ENCODE measurements around the gene MVK.

The MVK gene

GRCh38 chr12:109635717-109636116 is 62.1 kb downstream of the MVK start:
- Histone ChIP-seq H3K36me3 (ENCODE audit: insufficient read depth, low read length) (no peaks in the 10 kb centered on the region), H3K4me2 (ENCODE audit: low read length) (no peak overlapping the region), H3K9me3 (ENCODE audit: low read length) (no peaks in the 10 kb centered on the region), H3F3A (ENCODE audit: insufficient read depth, low read length) (no peaks in the 10 kb centered on the region), H3K9ac (ENCODE audit: low read length) (no peak overlapping the region), H4K20me1 (ENCODE audit: insufficient read depth, low read length) (no peaks in the 10 kb centered on the region), H3K27me3 (ENCODE audit: insufficient read depth, low read length) (no peaks in the 10 kb centered on the region), H3K4me1 (ENCODE audit: insufficient read depth, low read length, severe bottlenecking) (no peaks in the 10 kb centered on the region), H2AFZ (ENCODE audit: low read length) (no peak overlapping the region), H3K79me2 (ENCODE audit: insufficient read depth, low read length) (no peaks in the 10 kb centered on the region), H3K4me3 (ENCODE audit: low read depth, low read length, poor library complexity, severe bottlenecking) (no peak overlapping the region), H3K9me2 (ENCODE audit: low read depth, low read length) (no peaks in the 10 kb centered on the region), H3K27ac (ENCODE audit: low read depth, low read length, poor library complexity, severe bottlenecking) (no peak overlapping the region)
- no peak for TF ChIP-seq CTCF (IDR thresholded peaks at IDR 0.05; ENCODE audit: low read length)
- TF ChIP-seq EZH2 (IDR thresholded peaks at IDR 0.05; ENCODE audit: borderline replicate concordance, low read length) = no peak

GRCh38 chr12:109637348-109637747 is 63.8 kb downstream of the MVK start:
- Histone ChIP-seq H3K4me1 (ENCODE audit: insufficient read depth, low read length, severe bottlenecking) (no peaks in the 10 kb centered on the region), H3K36me3 (ENCODE audit: insufficient read depth, low read length) (no peaks in the 10 kb centered on the region), H3K79me2 (ENCODE audit: insufficient read depth, low read length) (no peaks in the 10 kb centered on the region), H3K27me3 (ENCODE audit: insufficient read depth, low read length) (no peaks in the 10 kb centered on the region), H3K4me2 (ENCODE audit: low read length) (no peak overlapping the region), H2AFZ (ENCODE audit: low read length) (no peak overlapping the region), H3F3A (ENCODE audit: insufficient read depth, low read length) (no peaks in the 10 kb centered on the region), H3K4me3 (ENCODE audit: low read depth, low read length, poor library complexity, severe bottlenecking) (no peak overlapping the region), H3K27ac (ENCODE audit: low read depth, low read length, poor library complexity, severe bottlenecking) (no peak overlapping the region), H3K9ac (ENCODE audit: low read length) (no peak overlapping the region), H3K9me3 (ENCODE audit: low read length) (no peaks in the 10 kb centered on the region), H3K9me2 (ENCODE audit: low read depth, low read length) (no peaks in the 10 kb centered on the region), H4K20me1 (ENCODE audit: insufficient read depth, low read length) (no peaks in the 10 kb centered on the region)
- no peak for TF ChIP-seq EZH2 (IDR thresholded peaks at IDR 0.05; ENCODE audit: borderline replicate concordance, low read length)
- no peak for TF ChIP-seq CTCF (IDR thresholded peaks at IDR 0.05; ENCODE audit: low read length)

GRCh38 chr12:109637996-109638395 is 64.4 kb downstream of the MVK start:
- no peak overlapping the region for H3K27ac ChIP-seq (ENCODE audit: low read depth, low read length, poor library complexity, severe bottlenecking)
- H3K27me3 ChIP-seq (ENCODE audit: insufficient read depth, low read length) = no peaks in the 10 kb centered on the region
- H3F3A ChIP-seq (ENCODE audit: insufficient read depth, low read length) = no peaks in the 10 kb centered on the region
- TF ChIP-seq EZH2 (IDR thresholded peaks at IDR 0.05; ENCODE audit: borderline replicate concordance, low read length) (no peak), CTCF (IDR thresholded peaks at IDR 0.05; ENCODE audit: low read length) (no peak)
- H3K9ac ChIP-seq (ENCODE audit: low read length) = no peak overlapping the region
- H3K36me3 ChIP-seq (ENCODE audit: insufficient read depth, low read length) = no peaks in the 10 kb centered on the region
- H3K79me2 ChIP-seq (ENCODE audit: insufficient read depth, low read length) = no peaks in the 10 kb centered on the region
- no peaks in the 10 kb centered on the region for H3K4me1 ChIP-seq (ENCODE audit: insufficient read depth, low read length, severe bottlenecking)
- H3K4me2 ChIP-seq (ENCODE audit: low read length) = no peak overlapping the region
- no peak overlapping the region for H2AFZ ChIP-seq (ENCODE audit: low read length)
- no peaks in the 10 kb centered on the region for H4K20me1 ChIP-seq (ENCODE audit: insufficient read depth, low read length)
- no peaks in the 10 kb centered on the region for H3K9me3 ChIP-seq (ENCODE audit: low read length)
- no peaks in the 10 kb centered on the region for H3K9me2 ChIP-seq (ENCODE audit: low read depth, low read length)
- no peak overlapping the region for H3K4me3 ChIP-seq (ENCODE audit: low read depth, low read length, poor library complexity, severe bottlenecking)

All from OCI-LY1 (cell line).